H1 (cell line): Measurements from ENCODE around the gene ZNF316. TPM values are rescaled to one million over a fixed set of nuclear protein-coding genes. Genes with fewer than 3 reads are reported as not detected.

Experiments used
- CTCF ChIA-PET: fragments of 300-600 bp; sonication (Branson Sonifier 250); formaldehyde crosslinking; loops from one replicate; lab custom pipeline; 2021; ENCODE audit not compliant: partially characterized antibody; lab: Charles Lee
- POLR2A ChIA-PET: fragments of 300-600 bp; sonication (Branson Sonifier 250); formaldehyde crosslinking; loops from one replicate; lab custom pipeline; 2021; ENCODE audit warnings: inconsistent platforms; ENCODE audit not compliant: partially characterized antibody; lab: Charles Lee
- DNase-seq, 2 experiments: peaks; one replicate each; pipeline versions ENCODE4 v3.0.0 to v3.0.0-alpha.2; 2010 to 2022; ENCODE audit warnings: low spot score in 2 of 2, low read depth in 1 of 2, mixed read lengths in 1 of 2
- FAIRE-seq: peaks from 2 replicates; lab custom pipeline; 2011; peaks lifted over from hg19 to GRCh38; lab: Jason Lieb, UNC
- H2AFZ ChIP-seq: 2 replicates; pipeline ENCODE4 v1.8.1; 2012; ENCODE audit warnings: low read length, inconsistent platforms
- H2AK5ac ChIP-seq: 2 replicates; pipeline ENCODE4 v1.6.1; 2013; ENCODE audit warnings: low read depth, low read length
- H2BK120ac ChIP-seq: replicated peaks from 2 replicates; pipeline ENCODE3; 2013; ENCODE audit warnings: low read depth, low read length, inconsistent platforms
- H2BK12ac ChIP-seq: 2 replicates; pipeline ENCODE4 v1.6.1; 2013; ENCODE audit warnings: low read depth, low read length
- H2BK15ac ChIP-seq: 2 replicates; pipeline ENCODE4 v1.6.1; 2013; ENCODE audit warnings: low read length
- H2BK20ac ChIP-seq: 2 replicates; pipeline ENCODE4 v1.6.1; 2013; ENCODE audit warnings: low read length
- H2BK5ac ChIP-seq: 2 replicates; pipeline ENCODE4 v1.6.1; 2013; ENCODE audit warnings: low read depth, low read length
- H3K14ac ChIP-seq: 2 replicates; pipeline ENCODE4 v1.6.1; 2013; ENCODE audit warnings: inconsistent platforms; ENCODE audit not compliant: insufficient read length
- H3K18ac ChIP-seq: 2 replicates; pipeline ENCODE4 v1.6.1; 2013; ENCODE audit warnings: low read length; ENCODE audit errors: extremely low read depth
- H3K23ac ChIP-seq: 2 replicates; pipeline ENCODE4 v1.6.1; 2013; ENCODE audit warnings: inconsistent platforms; ENCODE audit not compliant: insufficient read length
- H3K23me2 ChIP-seq: 2 replicates; pipeline ENCODE4 v1.6.1; 2013; ENCODE audit warnings: low read depth, low read length
- H3K27ac ChIP-seq: 2 replicates; pipeline ENCODE4 v1.6.1; 2011; ENCODE audit warnings: low read depth, low read length, inconsistent platforms
- H3K27me3 ChIP-seq, 4 experiments: replicated peaks in 1 of 4; 1 replicate in 1 of 4; 2 replicates in 3 of 4; pipeline versions ENCODE4 v1.6.1 to v1.8.1; 2011 to 2013; ENCODE audit warnings: low read length in 3 of 4, mild to moderate bottlenecking in 3 of 4, inconsistent platforms in 2 of 4, mixed read lengths in 2 of 4, moderate library complexity in 1 of 4; ENCODE audit not compliant: control insufficient read depth in 3 of 4, insufficient read depth in 3 of 4; ENCODE audit errors: extremely low read depth in 1 of 4
- H3K36me3 ChIP-seq, 4 experiments: 2 replicates each; pipeline versions ENCODE4 v1.6.1 to v1.8.1; 2011 to 2013; ENCODE audit warnings: mild to moderate bottlenecking in 4 of 4, low read length in 3 of 4, moderate library complexity in 2 of 4, control low read depth in 1 of 4, inconsistent platforms in 1 of 4; ENCODE audit not compliant: insufficient read depth in 4 of 4, control insufficient read depth in 2 of 4
- H3K4ac ChIP-seq: replicated peaks from 2 replicates; pipeline ENCODE3; 2013; ENCODE audit warnings: low read length, low read depth, mixed read lengths, inconsistent platforms; ENCODE audit not compliant: insufficient read length
- H3K4me1 ChIP-seq, 4 experiments: replicated peaks in 1 of 4; 1 replicate in 1 of 4; 2 replicates in 3 of 4; pipeline versions ENCODE4 v1.6.1 to v1.8.1; 2011 to 2013; ENCODE audit warnings: low read length in 3 of 4, inconsistent platforms in 2 of 4, mixed read lengths in 1 of 4; ENCODE audit not compliant: insufficient read depth in 4 of 4, control insufficient read depth in 3 of 4
- H3K4me2 ChIP-seq, 2 experiments: 2 replicates each; pipeline versions ENCODE4 v1.6.1 to v1.8.1; 2011 to 2013; ENCODE audit warnings: low read depth in 2 of 2, low read length in 2 of 2, control low read depth in 1 of 2, inconsistent platforms in 1 of 2, mild to moderate bottlenecking in 1 of 2; ENCODE audit not compliant: insufficient read depth in 1 of 2
- H3K4me3 ChIP-seq, 4 experiments: fragments of 200-600, 300-600 bp in 1 of 4; sonication (generic), shearing (Covaris generic), sonication (Bioruptor Twin) in 1 of 4; 2 replicates each; pipeline versions ENCODE4 v1.5.1 to v1.8.1; 2011 to 2016; ENCODE audit warnings: low read length in 4 of 4, low read depth in 3 of 4, control low read depth in 2 of 4, inconsistent platforms in 2 of 4, mild to moderate bottlenecking in 2 of 4, mixed read lengths in 1 of 4, moderate library complexity in 1 of 4; ENCODE audit not compliant: insufficient read depth in 2 of 4; ENCODE audit errors: extremely low read depth in 1 of 4
- H3K56ac ChIP-seq: replicated peaks from 2 replicates; pipeline ENCODE3; 2013; ENCODE audit warnings: low read depth, mild to moderate bottlenecking, mixed read lengths, low read length, inconsistent platforms; ENCODE audit not compliant: insufficient read length
- H3K79me1 ChIP-seq: 2 replicates; pipeline ENCODE4 v1.6.1; 2013; ENCODE audit warnings: low read depth, low read length, control low read depth
- H3K79me2 ChIP-seq, 2 experiments: 2 replicates each; pipeline versions ENCODE4 v1.6.1 to v1.8.1; 2012 to 2013; ENCODE audit warnings: low read length in 2 of 2, mild to moderate bottlenecking in 2 of 2, inconsistent platforms in 1 of 2; ENCODE audit not compliant: insufficient read depth in 2 of 2, control insufficient read depth in 1 of 2
- H3K9ac ChIP-seq, 4 experiments: replicated peaks in 1 of 4; 1 replicate in 1 of 4; 2 replicates in 3 of 4; pipeline versions ENCODE4 v1.6.1 to v1.8.1; 2011 to 2013; ENCODE audit warnings: low read depth in 3 of 4, low read length in 3 of 4, control low read depth in 2 of 4, mild to moderate bottlenecking in 2 of 4, moderate library complexity in 2 of 4, inconsistent platforms in 1 of 4; ENCODE audit errors: extremely low read depth in 1 of 4
- H3K9me3 ChIP-seq, 2 experiments: 2 replicates each; pipeline versions ENCODE4 v1.6.1 to v1.8.1; 2012 to 2013; ENCODE audit warnings: mild to moderate bottlenecking in 2 of 2, moderate library complexity in 2 of 2, control low read depth in 1 of 2, inconsistent platforms in 1 of 2, low read depth in 1 of 2, low read length in 1 of 2, mixed read lengths in 1 of 2; ENCODE audit not compliant: insufficient read depth in 2 of 2
- H4K20me1 ChIP-seq, 2 experiments: replicated peaks in 1 of 2; 2 replicates each; pipeline versions ENCODE3 to v1.8.1; 2011 to 2013; ENCODE audit warnings: inconsistent platforms in 2 of 2, low read length in 2 of 2, mild to moderate bottlenecking in 1 of 2; ENCODE audit not compliant: insufficient read depth in 2 of 2, control insufficient read depth in 1 of 2
- H4K5ac ChIP-seq: 2 replicates; pipeline ENCODE4 v1.6.1; 2013; ENCODE audit warnings: low read length, low read depth, mixed read lengths, inconsistent platforms; ENCODE audit not compliant: insufficient read length
- H4K8ac ChIP-seq: 2 replicates; pipeline ENCODE4 v1.8.0; 2013; ENCODE audit warnings: mild to moderate bottlenecking, moderate library complexity, low read length, inconsistent platforms; ENCODE audit not compliant: insufficient read depth; ENCODE audit errors: extremely low read depth
- H4K91ac ChIP-seq: replicated peaks from 2 replicates; pipeline ENCODE3; 2013; ENCODE audit warnings: low read length, mixed read lengths, inconsistent platforms; ENCODE audit not compliant: insufficient read length
- SP4 ChIP-seq: IDR thresholded peaks from 2 replicates; pipeline ENCODE4 v1.6.1; 2012; ENCODE audit warnings: low read length, inconsistent platforms
- WGBS, 2 experiments: shearing (Covaris generic) in 1 of 2; methylation state at CpG; one replicate each; pipeline versions ENCODE4 v1.1.6 to v1.1.7; 2013 to 2015; ENCODE audit warnings: low lambda C conversion rate in 2 of 2, mixed read lengths in 2 of 2, inconsistent platforms in 1 of 2, low coverage in 1 of 2, missing lambda C conversion rate in 1 of 2; ENCODE audit not compliant: insufficient replicate concordance in 2 of 2, insufficient coverage in 1 of 2, insufficient read length in 1 of 2; ENCODE audit errors: extremely low coverage in 1 of 2, missing lambda C conversion rate in 1 of 2; 5-methylcytosine and 5-hydroxymethylcytosine counted together
- polyA plus RNA-seq, 7 experiments: library from polyadenylated mRNA; depleted of rRNA in 3 of 7; stranded (reverse) in 5 of 7; unstranded in 2 of 7; fragments of >200 nt in 5 of 7; fragments of 200-250 nt in 2 of 7; gene quantifications; 1 replicate in 5 of 7; 2 replicates in 1 of 7; 4 replicates in 1 of 7; pipeline versions ENCODE4 v1.2.1 to v1.2.3, GENCODE V29; 2011 to 2013; ENCODE audit warnings: missing spikeins in 2 of 7, mixed read lengths in 2 of 7
- total RNA-seq: library from RNA; stranded (reverse); fragmentation: NEBNext Ultra II Directional; extraction: Animal tissue kit (Norgen Biotek cat#: 25700); gene quantifications from 2 replicates; pipeline ENCODE4 v1.2.1, GENCODE V29; 2021

ZNF316 gene
- total and polyA plus RNA-seq, 2 of the 8 experiments (the other 6 are each of a cell fraction or from before 2014, with no cell fraction given), result 3.6 to 13.7 TPM

GRCh38 chr7:6639032-6639431, 1.9 kb downstream of the ZNF316 start:
- Histone ChIP-seq H2AK5ac (no peak overlapping the region), H3K23me2 (no peaks in the 10 kb centered on the region; the same call in 1 of the 2 replicates), H3K23ac (no peak overlapping the region), H3K9me3 (no peaks in the 10 kb centered on the region), H3K9ac (no peak overlapping the region), H3K56ac (no peak overlapping the region), H3K79me1 (peaks cover 5% of the 10 kb centered on the region; the same call in 1 of the 2 replicates), H3K18ac (no peak overlapping the region), H4K5ac (no peak overlapping the region), H3K4ac (no peak overlapping the region), H3K79me2 (no peaks in the 10 kb centered on the region), H2BK15ac (no peak overlapping the region), H4K20me1 (peaks cover 0 to 7% of the 10 kb centered on the region in 2 experiments), H3K27ac (no peak overlapping the region), H2BK20ac (no peak overlapping the region), H3K4me2 (no peak overlapping the region), H4K8ac (no peak overlapping the region; the same call in 1 of the 2 replicates), H2BK120ac (no peak overlapping the region), H3K27me3 (no peaks in the 10 kb centered on the region), H2BK12ac (no peak overlapping the region), H2BK5ac (no peak overlapping the region), H3K4me3 (no peak overlapping the region), H2AFZ (no peak overlapping the region), H4K91ac (no peak overlapping the region), H3K4me1 (peaks cover 0 to 9% (median 2%) of the 10 kb centered on the region in 4 experiments; a peak in 3 of 7 replicates), H3K36me3 (peaks cover 0 to 6% (median 0%) of the 10 kb centered on the region in 4 experiments; a peak in 3 of 8 replicates), H3K14ac (no peak overlapping the region)
- ChIA-PET CTCF (interaction anchor here (0.6 to 1.3 kb wide), 2 partner anchors 20 to 24 kb away, joined by 3 read pairs; no protein-coding TSS in a partner anchor), POLR2A (no interaction called here)
- no peak for TF ChIP-seq SP4
- FAIRE-seq (no peak), DNase-seq (no peak)
- 86% methylated on average over 4 of the region's 4 CpGs; no CpG with 5 or more reads in 1 of the 2 experiments for WGBS, 2 experiments
